ENCODE measurements around the gene NEK4.
"Not testable (repeated sequence)": the region's sequence is repeated elsewhere in the genome, so short reads cannot be mapped to it uniquely, and the experiment has no call there.

Gene NEK4

DNA sequence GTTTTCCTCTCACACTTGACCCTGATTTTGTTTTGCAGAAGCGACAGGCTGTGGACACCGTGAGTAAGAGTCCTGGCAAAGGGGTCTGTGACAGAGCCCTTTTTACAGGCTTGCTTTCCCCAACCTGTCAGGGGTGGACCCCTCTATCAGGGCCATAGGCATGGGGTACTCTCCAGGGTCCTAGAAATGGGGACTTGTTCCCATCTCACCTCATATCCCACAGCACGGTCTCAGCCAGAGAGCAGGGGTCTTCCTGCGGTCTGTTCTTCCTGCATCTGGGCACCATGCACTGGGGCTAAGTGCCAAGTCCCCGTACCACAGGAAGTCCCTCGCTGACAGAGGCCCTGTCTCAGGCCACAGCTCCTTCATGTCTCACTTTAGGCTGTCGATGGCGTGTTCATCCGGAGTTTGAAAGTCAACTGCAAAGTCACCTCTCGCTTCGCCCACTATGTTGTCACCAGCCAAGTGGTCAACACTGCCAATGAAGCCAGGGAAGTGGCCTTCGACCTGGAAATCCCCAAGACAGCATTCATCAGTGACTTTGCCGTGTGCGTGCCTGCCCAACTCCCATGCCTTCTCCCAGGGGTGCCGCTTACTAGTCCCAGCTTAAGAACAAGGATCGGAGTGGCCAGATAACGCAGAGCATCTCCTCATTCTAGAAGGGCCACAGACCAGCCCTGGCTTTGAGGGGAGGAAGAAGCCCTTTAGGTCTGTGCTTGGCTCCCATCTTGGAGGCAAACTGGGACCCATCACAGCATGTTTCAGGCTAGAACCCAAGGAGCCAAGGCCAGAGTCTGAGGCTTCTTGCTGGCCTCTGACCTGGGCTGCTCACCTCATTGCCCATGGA, 7.4 kb upstream of the NEK4 start:
- DNase-seq (ENCODE audit: low spot score) = peak; percentile 2

DNA sequence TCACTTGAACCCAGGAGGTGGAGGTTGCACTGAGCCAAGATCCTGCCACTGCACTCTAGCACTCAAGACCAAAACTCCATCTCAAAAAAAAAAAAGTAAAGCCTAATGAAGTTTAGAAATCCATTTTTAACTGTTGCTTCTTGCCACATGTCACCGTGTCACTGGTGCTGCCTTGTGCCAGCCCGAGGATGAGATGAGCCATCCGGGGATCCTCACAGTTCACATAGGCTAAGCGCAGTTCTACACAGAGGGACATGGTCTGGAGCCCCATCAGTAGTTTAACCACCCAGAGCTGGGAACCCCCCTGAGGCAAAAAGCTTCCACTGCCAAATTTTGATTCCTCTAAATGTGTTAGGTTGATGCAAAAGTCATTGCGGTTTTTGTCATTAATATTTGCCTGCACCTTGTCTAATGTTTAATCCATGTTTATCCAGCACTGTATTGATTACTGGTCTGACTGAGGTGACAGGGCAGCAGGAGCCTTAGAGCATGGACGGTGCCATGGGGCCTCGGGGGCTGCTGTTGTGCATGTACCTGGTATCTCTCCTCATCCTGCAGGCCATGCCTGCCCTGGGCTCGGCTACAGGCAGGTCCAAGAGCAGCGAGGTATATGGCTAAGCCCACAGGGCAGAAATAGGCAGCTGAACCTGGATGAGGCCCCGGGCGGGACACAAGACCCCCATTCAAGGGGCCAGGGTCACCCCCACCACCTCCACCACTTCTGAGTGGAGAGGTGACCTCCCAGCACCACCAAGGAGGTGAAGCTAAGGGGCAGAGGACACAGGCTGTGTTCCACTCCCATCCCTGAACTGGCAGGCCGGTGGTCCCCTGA, 6.6 kb upstream of the NEK4 start, which contains the start of gene ITIH1:
ITIH1 (plus strand) TSS at position 473 of the 832 bp plus-strand sequence; CDS start at position 490, 17 bp downstream.
- no peak for DNase-seq (ENCODE audit: low spot score)

DNA sequence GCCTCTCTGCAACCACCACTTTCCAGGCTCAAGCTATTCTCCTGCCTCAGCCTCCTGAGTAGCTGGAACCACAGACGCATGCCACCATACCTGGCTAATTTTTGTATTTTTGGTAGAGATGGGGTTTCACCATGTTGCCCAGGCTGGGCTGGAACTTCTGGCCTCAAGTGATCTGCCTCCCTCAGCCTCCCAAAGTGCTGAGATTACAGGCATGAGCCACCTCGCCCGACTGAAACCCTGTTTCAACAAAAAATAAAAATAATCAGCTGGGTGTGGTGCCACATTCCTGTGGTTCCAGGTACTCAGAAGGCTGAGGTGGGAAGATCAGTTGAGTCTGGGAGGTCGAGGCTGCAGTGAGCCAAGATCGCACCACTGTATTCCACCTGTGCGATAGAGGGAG, 5.7 kb upstream of the NEK4 start:
- not testable (repeated sequence) for DNase-seq (ENCODE audit: low spot score)

DNA sequence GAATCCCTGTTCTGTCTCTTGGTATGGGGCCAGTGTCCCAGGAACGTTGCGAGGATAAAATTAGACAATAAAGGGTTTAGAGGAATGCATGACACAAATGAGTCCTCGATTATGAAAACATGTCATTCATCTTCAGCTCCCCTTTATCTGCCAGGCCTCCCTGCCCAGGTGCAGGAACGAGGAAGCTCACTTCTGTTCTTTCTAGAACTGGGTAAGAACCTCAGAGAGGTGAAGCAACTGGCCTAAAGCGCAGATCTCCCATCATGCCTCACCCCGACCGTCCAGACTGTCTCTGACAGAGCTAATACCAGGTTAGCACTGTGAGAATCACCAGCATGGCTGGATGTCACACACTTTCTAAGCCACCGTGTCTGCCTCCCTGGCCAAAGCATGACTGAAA, 5.1 kb upstream of the NEK4 start:
- peak; percentile 1 for DNase-seq (ENCODE audit: low spot score)

DNA sequence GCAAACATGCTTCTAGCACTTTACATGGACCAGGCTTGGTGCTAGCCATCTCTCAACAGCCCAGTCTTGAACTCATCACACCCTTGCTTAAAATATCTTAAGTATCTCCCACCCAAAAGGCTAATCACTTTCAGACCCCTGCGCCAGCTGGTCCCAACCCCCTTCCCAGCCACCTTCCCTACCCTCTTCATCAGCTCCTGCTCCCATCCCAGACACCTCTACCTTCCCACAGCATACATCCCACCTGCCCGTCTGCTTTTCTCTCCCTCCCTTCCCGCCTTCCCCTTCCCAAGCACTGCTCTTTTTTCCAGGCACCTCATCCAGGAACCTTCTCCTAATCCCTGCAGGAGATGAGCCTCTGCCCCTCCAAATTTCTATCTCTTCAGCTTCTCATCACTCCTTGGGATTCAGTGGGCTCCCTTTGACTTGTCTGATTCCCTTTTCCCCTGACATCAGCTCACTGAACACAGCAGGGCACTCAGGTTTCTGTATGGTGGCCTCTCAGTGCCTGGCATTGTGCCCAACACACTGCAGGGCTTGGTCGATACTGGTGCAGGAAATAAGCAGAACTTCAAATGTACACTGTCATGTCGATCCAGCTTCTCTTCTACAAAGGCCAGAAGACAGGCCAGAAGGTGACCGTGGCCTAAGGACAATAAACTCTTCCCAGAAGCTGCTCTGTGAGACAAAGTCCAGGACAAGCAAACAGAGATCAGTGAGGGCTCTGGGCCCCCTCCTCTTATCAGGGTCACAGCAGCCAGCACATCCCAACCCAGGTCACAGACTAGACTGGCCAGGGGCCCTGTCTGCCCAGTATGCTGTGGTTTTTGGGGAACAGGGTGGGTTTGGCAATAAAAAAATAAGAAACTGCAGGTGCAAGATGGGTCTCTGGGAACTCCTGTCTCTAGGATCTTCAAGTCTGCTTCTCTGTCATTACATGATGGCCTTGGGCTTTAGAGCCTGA, 4.4 kb upstream of the NEK4 start:
- peak; percentile 2 for DNase-seq (ENCODE audit: low spot score)

DNA sequence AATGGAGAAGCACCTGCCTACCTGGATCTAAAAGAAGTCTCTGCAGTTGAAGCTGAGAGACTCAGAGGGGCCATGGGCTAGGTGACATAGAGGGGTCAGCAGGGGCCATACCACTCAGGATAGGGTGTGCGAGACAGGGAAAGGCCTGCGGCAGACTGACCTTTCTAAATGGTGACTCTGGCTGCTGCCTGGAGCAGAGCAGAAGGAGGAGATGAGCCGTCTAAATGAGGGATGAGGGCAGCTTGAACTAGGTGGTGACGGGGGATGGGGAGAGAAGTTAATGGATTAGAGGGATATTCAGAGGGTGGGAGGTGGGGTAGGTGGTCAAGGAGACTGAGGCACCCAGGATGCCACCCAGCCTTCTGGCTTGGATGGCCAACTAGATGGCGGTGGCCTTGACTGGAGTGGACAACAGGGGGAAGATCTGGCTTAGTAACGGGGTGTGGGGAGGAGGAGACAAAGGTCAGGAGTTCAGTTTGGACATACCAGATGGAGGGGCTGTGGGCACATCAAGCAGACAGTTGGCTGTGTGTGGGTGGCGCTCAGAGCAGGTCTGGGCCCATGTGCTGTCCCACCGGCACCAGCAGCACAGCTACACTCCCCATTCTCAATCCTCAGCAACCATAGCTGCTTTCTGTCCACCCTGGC, 3.5 kb upstream of the NEK4 start:
- DNase-seq (ENCODE audit: low spot score) = no peak

DNA sequence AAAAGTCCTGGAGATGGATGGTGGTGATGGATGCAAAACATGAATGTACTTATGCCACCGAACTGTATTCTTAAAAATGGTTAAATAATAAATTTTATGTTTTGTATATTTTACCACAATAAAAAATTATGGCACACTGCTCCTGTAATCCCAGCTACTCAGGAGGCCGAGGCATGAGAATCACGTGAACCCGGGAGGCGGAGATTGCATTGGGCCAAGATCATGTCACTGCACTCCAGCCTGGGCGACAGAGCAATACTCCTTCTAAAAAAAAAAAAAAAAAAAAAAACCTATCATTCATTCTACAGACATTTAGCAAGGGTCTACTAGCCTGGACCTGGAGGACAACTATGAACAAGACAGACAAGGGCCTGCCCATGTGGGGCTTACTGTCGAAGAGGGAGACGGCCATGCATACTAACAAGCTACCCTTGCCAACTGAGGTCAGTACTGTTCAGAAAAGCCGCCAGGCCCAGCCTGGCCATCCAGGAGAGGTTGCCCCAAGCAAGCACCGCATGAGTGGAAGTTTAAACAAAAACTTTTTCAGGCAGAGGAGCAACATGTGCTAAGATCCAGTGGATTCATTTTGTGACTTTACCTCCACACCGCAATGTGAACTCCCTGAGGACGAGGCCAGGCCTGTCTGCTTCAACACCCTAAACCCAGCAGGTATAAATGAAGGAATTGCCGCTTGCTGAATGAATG, 2.8 kb upstream of the NEK4 start:
- no peak for DNase-seq (ENCODE audit: low spot score)

DNA sequence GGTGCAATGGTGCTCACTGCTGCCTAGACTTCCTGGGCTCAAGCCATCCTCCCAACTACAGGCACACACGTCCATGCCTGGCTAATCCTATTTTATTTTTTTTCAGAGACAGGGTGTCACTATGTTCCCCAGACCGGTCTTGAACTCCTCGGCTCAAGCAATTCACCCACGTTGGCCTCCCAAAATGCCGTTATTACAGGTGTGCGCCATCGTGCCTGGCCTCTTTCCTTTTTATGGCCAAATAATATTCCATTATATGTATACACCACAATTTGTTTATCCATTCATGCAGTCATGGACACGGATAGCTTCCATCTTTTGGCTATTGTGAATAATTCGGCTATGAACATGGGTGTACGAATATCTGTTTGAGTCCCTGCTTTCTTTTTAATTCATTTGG, 962 bp upstream of the NEK4 start:
- no peak for DNase-seq (ENCODE audit: low spot score)

DNA sequence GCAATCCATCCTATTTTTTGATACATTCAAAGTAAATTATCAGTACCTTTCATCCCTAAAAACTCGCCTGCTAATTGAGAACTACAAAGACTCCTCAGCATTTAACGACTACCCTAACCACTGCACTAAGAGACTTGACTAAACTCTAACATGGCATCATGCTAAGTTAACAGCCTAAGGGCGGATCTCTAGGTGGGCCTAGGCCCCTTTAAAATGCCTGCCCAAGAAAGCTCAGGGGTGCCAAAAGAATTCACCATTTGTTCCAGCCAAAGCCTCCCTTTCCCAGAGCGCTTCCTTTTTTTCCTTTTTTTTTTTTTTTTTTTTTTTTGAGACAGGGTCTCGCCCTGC, 568 bp upstream of the NEK4 start:
- no peak for DNase-seq (ENCODE audit: low spot score)

DNA sequence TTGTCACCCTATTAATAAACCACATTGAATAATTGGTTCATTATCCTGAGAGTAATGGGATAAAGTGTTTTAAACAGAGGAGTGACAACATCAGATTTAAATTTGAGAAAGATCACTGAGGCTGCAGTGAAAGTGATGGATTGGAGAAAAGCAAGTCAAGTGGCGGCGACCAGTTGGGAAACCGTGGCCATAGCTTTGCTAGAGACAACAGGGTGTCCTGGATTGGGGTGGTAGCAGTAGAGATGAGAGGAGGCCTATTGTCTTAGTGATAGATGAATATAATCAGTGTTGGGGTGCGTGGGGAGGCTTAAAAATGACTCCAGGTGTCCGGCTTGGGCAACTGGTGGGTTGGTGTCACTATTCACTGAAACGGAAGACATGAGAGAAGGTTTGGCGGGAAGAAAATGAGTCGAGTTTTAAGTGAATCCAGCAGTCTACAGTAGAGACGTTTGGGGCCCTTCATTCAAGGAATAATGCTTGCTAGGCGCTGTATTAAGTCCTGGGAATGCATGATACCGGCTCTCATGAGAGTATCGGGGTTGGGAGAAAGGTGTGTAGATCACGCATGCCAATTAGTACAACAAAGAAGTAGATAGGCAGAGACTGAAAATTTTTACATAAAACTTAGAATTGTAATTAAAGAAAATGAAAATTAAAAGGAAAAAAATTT, 819 bp downstream of the NEK4 start:
- DNase-seq (ENCODE audit: low spot score) = peak; percentile 8

DNA sequence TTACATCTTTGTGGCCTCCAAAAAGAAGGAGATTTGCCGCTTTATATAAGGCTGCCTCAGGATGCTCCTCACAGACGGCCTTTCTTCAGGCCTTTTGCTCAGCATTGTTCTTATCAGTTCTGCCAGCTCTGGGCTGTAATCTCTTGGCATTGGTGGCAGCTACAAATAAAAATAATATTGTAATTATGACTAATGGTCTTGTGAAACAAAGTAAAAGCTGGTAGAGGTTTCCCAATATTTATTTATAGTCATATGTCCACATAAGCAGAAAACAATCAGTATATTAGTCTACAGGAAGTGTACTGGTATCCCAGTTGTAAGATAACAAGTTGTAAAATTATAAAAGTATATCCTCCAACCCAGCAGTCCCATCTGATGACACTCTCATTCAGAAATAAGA, 7.3 kb downstream of the NEK4 start:
- no peak for DNase-seq (ENCODE audit: low spot score)

DNA sequence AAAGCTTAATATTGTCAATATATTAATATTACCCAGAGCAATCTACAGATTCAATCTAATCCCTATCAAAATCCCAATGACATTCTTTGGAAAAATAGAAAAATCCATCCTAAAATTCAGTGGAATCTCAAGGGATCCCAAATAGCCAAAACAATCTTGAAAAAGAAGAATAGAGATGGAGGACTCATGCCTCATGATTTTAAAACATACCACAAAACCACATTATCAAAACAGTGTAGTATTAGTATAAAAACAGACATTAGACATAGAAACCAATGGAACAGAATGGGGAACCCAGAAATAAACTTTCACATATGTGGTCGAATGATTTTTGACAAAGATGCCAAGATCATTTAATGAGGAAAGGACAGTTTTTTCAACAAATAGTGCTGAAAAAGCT, 14.6 kb downstream of the NEK4 start:
- no peak for DNase-seq (ENCODE audit: low spot score)

DNA sequence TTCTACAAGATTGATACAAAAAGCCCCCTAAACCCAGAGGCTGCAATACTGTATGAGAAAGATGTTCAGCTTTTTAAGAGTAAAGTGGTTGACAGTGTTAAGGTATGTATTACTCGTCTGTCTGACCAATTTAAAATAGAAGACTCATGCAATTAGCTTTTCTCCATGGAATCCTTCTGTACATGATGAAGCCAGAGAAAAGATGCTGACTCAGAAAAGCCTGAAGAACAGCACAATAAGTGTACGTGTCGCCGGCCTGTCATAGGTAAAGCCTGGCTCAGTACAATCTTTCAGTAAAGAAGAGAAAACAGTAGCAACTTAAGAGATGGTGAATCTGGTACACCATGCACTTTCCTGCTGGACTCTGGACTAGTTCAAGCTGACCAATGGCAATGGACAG, 16.4 kb downstream of the NEK4 start:
- DNase-seq (ENCODE audit: low spot score) = no peak

DNA sequence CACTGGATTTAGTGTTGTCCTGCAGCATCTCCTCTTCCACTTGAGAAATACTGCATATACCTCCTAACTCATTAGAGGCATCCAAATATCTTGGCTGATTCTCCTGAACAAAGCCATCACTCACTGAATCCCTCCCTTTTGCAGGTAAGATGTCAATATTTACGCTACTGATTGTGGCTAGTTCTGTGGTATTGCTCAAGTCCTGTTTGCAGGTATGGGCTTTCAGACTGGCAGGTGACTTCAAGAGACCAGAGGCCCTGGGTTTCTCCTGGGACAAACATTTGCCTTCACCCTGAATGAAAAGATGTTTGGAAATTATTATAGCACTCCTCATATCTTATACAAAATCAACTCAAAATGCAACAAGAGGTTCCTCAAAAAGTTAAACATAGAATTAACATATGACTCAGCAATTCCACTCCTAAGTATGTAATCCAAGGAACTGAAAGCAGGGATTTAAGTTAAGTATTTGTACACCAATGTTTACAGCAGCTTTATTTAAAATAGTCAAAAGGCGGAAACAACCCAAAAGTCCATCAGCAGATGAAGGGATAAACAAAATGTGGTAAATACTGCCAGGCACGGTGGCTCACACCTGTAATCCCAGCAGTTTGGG, 18.6 kb downstream of the NEK4 start:
- DNase-seq (ENCODE audit: low spot score) = no peak

DNA sequence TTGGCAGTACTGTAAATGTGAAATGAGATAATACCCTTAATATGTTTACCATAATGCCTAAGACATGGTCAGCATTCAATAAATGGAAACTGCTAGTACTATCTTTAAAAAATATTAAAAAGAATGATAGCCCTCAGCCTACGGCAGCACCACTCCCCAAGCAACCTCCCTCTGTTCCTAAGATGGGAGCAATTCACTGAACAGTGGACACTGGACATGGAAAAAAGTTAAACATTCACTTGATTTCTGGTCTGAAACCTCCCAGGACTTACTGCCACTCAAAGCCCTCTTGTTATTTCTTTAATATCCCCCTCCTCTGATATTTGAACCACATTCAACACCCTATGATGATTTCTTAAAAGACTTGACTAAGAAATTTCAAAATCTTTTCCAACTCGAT, 27.0 kb downstream of the NEK4 start:
- DNase-seq (ENCODE audit: low spot score) = no peak

DNA sequence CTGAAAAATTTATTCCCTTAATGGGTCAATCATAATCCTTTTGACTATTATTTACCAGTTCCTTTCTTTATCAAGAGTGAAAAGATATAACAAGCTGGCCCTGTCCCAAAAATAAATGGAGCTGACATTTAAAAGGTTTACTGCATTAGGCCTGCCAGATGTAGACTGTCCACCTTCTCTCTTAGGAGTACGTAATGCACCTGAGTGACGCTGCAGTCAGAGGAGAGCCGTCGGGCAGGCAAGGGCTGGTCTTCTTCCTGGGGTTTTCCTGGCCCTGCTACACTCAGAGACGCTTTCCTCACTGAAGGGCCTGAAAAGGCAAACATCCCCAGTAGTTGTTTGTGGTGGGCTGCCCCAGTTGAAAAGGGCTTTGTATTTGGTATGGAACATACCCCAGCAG, 27.6 kb downstream of the NEK4 start:
- no peak for DNase-seq (ENCODE audit: low spot score)

DNA sequence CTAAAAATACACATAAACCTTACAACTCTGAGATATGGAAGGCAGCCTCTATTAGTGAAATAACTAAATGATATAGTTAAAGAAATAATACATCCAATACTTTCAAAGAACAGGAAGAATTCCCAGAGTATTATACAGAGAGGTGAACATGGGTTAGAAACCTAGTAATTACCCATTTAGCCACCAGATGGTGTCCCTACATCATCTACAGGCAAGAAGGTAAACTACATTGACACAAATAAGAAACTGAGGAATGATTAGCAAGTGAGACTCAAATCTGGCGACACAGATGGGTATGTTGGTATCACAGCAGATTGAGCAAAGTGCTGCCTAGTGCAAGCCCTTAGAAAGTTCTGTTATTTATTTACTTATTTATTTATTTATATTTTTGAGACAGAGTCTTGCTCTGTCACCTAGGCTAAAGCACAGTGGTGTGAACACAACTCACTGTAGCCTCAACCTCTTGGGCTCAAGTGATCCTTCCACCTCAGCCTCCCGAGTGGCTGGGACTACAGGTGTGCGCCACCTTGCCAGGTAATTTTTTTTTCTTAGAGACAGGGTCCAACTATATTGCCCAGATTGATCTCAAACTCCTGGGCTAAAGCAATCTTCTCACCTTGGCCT, 28.2 kb downstream of the NEK4 start:
- DNase-seq (ENCODE audit: low spot score) = peak; percentile 31

DNA sequence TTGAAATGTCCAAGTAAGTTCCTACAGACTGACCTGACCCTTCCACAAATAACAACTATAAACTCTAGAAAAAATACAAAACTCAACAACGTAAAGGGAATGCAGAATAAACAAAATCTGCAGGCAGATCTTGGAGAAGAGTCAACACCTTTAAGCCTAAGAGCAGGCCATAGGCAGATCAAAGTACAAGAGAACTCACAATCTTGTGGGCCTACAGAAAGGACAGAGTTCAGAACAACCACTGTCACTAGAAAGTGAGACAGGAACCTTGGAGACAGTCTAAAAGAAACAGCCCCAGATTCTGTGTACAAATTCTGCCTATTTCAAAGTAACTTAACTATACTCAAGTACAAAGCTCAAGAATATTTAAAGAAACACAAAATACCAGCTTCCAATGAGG, 31.0 kb downstream of the NEK4 start:
- DNase-seq (ENCODE audit: low spot score) = no peak

DNA sequence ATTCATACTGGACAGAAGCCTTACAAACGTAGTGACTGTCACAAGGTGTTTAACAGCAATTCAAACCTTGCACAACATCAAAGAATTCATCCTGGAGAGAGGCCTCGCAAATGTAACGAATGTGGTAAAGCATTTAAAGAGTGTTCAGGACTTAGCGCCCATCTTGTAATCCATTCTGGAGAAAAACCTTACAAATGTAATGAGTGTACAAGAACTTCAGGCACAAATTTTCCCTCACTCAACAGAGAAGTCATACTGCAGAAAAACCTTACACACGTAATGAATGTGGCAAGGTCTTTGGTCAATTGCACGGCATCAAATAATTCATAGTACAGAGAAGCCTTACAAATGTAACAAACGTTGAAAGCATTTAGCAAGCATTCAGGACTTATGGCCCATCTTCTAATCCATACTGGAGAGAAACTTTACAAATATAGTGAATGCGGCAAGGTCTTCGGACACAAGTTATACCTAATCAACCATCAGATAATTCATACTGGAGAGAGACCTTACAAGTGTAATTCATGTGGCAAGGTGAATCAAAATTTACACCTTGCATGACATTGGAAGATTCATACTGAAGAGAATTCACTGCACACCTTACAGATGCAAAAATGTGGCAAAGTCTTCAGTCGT, 37.4 kb downstream of the NEK4 start:
- no peak for DNase-seq (ENCODE audit: low spot score)

Data from AG08396 (cell line).